K562 (cell line): ENCODE data around the gene ATP6V0A1. TPM values are rescaled to one million over a fixed set of nuclear protein-coding genes. Genes with fewer than 3 reads are reported as not detected.

ENCODE experiments used
- CREB3 ChIP-seq: fragments of 450-650 bp; conservative IDR thresholded peaks from 2 replicates; pipeline ENCODE4 v1.6.1; 2016; ENCODE audit warnings: missing genetic modification characterization, low read depth, mild to moderate bottlenecking, missing compliant biosample characterization, moderate library complexity
- CTCFL ChIP-seq: IDR thresholded peaks from 2 replicates; pipeline ENCODE4 v1.6.1; 2011; ENCODE audit warnings: borderline replicate concordance, low read depth, mild to moderate bottlenecking, moderate library complexity, low read length; ENCODE audit not compliant: insufficient read depth, poor library complexity, severe bottlenecking
- ETS1 ChIP-seq: conservative IDR thresholded peaks from 2 replicates; pipeline ENCODE4 v1.6.1; 2011; ENCODE audit warnings: low read depth, mild to moderate bottlenecking, low read length; ENCODE audit not compliant: control insufficient read depth
- GTF2F1 ChIP-seq: IDR thresholded peaks from 2 replicates; pipeline ENCODE4 v1.6.1; 2011; ENCODE audit warnings: low read depth, low read length, improper control_type of control experiment
- HDAC2 ChIP-seq: fragments of 450-650 bp; IDR thresholded peaks from 2 replicates; pipeline ENCODE4 v1.6.1; 2016; ENCODE audit warnings: mild to moderate bottlenecking
- MTA1 ChIP-seq: fragments of 450-650 bp; IDR thresholded peaks from 2 replicates; pipeline ENCODE4 v1.6.1; 2017; ENCODE audit warnings: borderline replicate concordance
- PHF20 ChIP-seq: fragments of 450-650 bp; IDR thresholded peaks from 2 replicates; pipeline ENCODE4 v1.6.1; 2018; ENCODE audit not compliant: partially characterized antibody
- POLR2AphosphoS5 ChIP-seq: IDR thresholded peaks from 2 replicates; pipeline ENCODE4 v1.6.1; 2011; ENCODE audit warnings: mild to moderate bottlenecking, low read depth, low read length, moderate library complexity; ENCODE audit not compliant: control insufficient read depth, insufficient read depth
- ZBTB26 ChIP-seq: fragments of 450-650 bp; formaldehyde crosslinking; IDR thresholded peaks from 2 replicates; pipeline ENCODE4 v1.4.0; 2022; ENCODE audit warnings: missing genetic modification characterization
- ZBTB34 ChIP-seq: fragments of 250-450 bp; sonication (Bioruptor Pico); IDR thresholded peaks from 2 replicates; pipeline ENCODE4 v1.8.0; 2021; ENCODE audit warnings: mild to moderate bottlenecking, moderate library complexity
- ZNF133 ChIP-seq: fragments of 250-450 bp; sonication (Bioruptor Pico); IDR thresholded peaks from 2 replicates; pipeline ENCODE4 v1.4.0; 2020; ENCODE audit warnings: mild to moderate bottlenecking
- ZNF143 ChIP-seq: sonication (generic); formaldehyde crosslinking; IDR thresholded peaks from 2 replicates; pipeline ENCODE4 v1.9.0; 2022; ENCODE audit warnings: mild to moderate bottlenecking, missing genetic modification reagents
- polyA plus RNA-seq, 8 experiments: library from polyadenylated mRNA; depleted of rRNA in 4 of 8; stranded (reverse) in 5 of 8; unstranded in 3 of 8; fragments of >200 nt; fragmentation: Nextera tagmentation in 2 of 8; fragmentation: Illumina TruSeq in 1 of 8; extraction: Ambion mirVana in 2 of 8; extraction: Trizol in 1 of 8; gene quantifications; 2 replicates each; pipeline versions ENCODE4 v1.2.1 to v1.2.3, GENCODE V29; 2011 to 2014; ENCODE audit warnings: inconsistent platforms in 1 of 8, missing spikeins in 1 of 8
- total RNA-seq, 7 experiments: library from RNA; depleted of rRNA in 6 of 7; stranded (reverse); fragments of >200 nt in 6 of 7; fragmentation: Illumina TruSeq in 2 of 7; extraction: Trizol in 2 of 7; gene quantifications; 2 replicates each; pipeline versions ENCODE4 v1.2.1 to v1.2.3, GENCODE V29; 2011 to 2021; ENCODE audit warnings: low replicate concordance in 1 of 7

ATP6V0A1 gene
- total and polyA plus RNA-seq, 9 of the 15 experiments (the other 6 are each of a cell fraction or from before 2014, with no cell fraction given) = 11.8 to 158 (median 75.5) TPM

GRCh38 chr17:42458497-42459255, at the start of gene ATP6V0A1 (continued):
- TF ChIP-seq CTCFL (no peak), PHF20 (peak; percentile 28), POLR2AphosphoS5 (peak; percentile 70), MTA1 (no peak), HDAC2 (no peak), ZNF143 (no peak), CREB3 (tag) (no peak), ZNF133 (CRISPR knock-in tag) (no peak), ZBTB34 (CRISPR knock-in tag) (no peak), ZBTB26 (CRISPR knock-in tag) (no peak), GTF2F1 (no peak), ETS1 (no peak; the same call in 1 of the 2 replicates)
